ENCODE results near the gene DENND4C. TPM values are rescaled to one million over a fixed set of nuclear protein-coding genes. Genes with fewer than 3 reads are reported as not detected.
"Not testable (repeated sequence)": the region's sequence is repeated elsewhere in the genome, so short reads cannot be mapped to it uniquely, and the experiment has no call there.

Gene DENND4C
- total RNA-seq, 1 donor from 2014 or later = 41.5 TPM

DNA sequence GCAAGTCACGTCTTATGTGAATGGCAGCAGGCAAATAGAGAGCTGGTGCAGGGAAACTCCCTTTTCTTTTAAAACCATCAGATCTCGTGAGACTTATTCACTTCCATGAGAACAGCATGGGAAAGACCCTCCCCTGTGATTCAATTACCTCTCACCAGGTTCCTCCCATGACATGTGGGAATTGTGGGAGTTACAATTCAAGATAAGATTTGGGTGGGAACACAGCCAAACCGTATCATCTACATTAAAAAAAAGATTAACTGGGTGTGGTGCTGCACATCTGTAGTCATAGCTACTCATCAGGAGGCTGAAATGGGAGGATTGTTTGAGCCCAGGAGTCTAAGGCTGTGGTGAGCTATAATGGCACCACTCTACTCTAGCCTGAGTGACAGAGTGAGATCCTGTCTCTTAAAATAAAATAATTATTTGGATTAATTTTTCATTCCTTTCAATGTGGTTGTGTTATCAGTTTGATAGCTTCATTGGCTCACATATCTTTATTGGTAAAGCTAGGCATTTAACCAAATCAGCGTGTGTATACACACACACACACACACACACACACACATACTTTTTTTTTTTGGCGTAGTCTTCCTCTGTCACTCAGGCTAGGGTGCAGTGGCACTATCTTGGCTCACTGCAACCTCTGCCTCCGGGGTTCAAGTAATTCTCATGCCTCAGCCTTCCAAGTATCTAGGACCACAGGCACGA lies 21.8 kb downstream of the DENND4C start:
- Histone ChIP-seq H3K4me1 (no peaks in the 10 kb centered on the region), H3K27me3 (no peaks in the 10 kb centered on the region), H3K9me3 (no peaks in the 10 kb centered on the region), H3K4me3 (no peak overlapping the region), H3K36me3 (peaks cover 5% of the 10 kb centered on the region in 2 donors), H3K27ac (no peak overlapping the region)
- TF ChIP-seq, protein P1, sequence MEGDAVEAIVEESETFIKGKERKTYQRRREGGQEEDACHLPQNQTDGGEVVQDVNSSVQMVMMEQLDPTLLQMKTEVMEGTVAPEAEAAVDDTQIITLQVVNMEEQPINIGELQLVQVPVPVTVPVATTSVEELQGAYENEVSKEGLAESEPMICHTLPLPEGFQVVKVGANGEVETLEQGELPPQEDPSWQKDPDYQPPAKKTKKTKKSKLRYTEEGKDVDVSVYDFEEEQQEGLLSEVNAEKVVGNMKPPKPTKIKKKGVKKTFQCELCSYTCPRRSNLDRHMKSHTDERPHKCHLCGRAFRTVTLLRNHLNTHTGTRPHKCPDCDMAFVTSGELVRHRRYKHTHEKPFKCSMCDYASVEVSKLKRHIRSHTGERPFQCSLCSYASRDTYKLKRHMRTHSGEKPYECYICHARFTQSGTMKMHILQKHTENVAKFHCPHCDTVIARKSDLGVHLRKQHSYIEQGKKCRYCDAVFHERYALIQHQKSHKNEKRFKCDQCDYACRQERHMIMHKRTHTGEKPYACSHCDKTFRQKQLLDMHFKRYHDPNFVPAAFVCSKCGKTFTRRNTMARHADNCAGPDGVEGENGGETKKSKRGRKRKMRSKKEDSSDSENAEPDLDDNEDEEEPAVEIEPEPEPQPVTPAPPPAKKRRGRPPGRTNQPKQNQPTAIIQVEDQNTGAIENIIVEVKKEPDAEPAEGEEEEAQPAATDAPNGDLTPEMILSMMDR (IDR thresholded peaks at IDR 0.05) = no peak
- no peak for DNase-seq (ENCODE audit: low spot score in 2 of 2)
- intact Hi-C loops (cut with DNase I) = no loop called here

DNA sequence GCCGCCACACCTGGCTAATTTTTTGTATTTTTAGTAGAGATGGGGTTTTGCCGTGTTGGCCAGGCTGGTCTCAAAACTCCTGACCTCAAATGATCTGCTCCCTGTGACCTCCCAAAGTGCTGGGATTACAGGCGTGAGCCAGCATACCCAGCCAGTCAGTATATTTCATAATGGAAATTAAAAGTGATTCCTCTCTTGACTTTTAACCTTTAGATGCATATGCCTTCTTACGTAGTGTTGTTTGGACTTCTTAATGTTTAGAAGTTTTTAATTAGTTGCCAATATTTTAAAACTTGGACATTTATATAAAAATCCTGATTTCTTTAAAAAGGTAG lies 22.4 kb downstream of the DENND4C start:
- peaks cover 5% of the 10 kb centered on the region in 2 donors for H3K36me3 ChIP-seq
- intact Hi-C loops (cut with DNase I) = no loop called here
- TF ChIP-seq, protein P1 (IDR thresholded peaks at IDR 0.05) = no peak

DNA sequence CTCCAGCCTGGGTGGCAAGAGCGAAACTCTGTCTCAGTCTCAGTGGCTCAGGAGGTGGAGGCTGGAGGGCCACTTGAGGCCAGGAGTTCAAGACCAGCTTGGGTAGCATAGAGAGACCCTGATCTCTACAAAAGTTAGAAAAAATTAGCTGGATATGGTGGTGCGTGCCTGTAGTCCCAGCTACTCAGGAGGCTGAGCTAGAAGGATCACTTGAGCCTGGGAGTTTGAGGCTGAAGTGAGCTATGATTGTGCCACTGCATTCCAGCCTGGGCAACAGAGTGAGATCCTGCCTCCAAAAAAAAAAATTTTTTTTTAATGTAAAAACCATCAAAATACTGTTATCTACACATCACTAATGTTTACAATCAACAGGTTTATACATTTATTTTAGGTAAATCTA lies 24.6 kb downstream of the DENND4C start:
- no peaks in the 10 kb centered on the region for H3K9me3 ChIP-seq
- no peaks in the 10 kb centered on the region for H3K27me3 ChIP-seq
- H3K27ac ChIP-seq = no peak overlapping the region
- intact Hi-C loops (cut with DNase I) = no loop called here
- no peak for DNase-seq (ENCODE audit: low spot score in 2 of 2)
- H3K4me1 ChIP-seq = no peaks in the 10 kb centered on the region
- TF ChIP-seq, protein P1 (IDR thresholded peaks at IDR 0.05) = no peak
- peaks cover 5% of the 10 kb centered on the region in 2 donors for H3K36me3 ChIP-seq
- no peak overlapping the region for H3K4me3 ChIP-seq

More for the DNA sequence above, 22.4 kb downstream of the DENND4C start:
- H3K4me3 ChIP-seq = no peak overlapping the region
- H3K9me3 ChIP-seq = no peaks in the 10 kb centered on the region
- H3K4me1 ChIP-seq = no peaks in the 10 kb centered on the region
- no peak overlapping the region for H3K27ac ChIP-seq
- DNase-seq (ENCODE audit: low spot score in 2 of 2) = no peak
- H3K27me3 ChIP-seq = no peaks in the 10 kb centered on the region

DNA sequence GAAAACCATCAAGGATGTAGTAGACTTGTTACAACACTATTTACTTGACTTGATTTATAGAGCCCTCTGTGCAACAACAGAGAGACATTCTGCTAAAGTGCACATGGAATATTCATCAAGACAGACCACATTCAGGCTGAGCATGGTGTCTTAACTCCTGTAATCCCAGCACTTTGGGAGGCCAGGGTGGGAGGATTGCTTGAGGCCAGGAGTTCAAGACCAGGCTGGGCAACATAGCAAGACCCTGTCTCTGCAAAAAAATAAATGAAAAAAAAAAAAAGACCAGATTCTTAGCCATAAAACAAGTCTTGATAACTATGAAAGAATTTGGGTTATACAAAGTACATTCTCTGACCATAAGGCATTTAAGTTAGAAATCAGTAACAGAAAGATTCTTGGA lies 25.3 kb downstream of the DENND4C start:
- Histone ChIP-seq H3K4me1 (no peaks in the 10 kb centered on the region), H3K4me3 (no peak overlapping the region), H3K9me3 (no peaks in the 10 kb centered on the region), H3K27me3 (no peaks in the 10 kb centered on the region), H3K36me3 (peaks cover 3 to 4% of the 10 kb centered on the region in 2 donors), H3K27ac (no peak overlapping the region)
- TF ChIP-seq, protein P1 (IDR thresholded peaks at IDR 0.05) = no peak
- DNase-seq (ENCODE audit: low spot score in 2 of 2) = no peak
- intact Hi-C loops (cut with DNase I) = no loop called here

DNA sequence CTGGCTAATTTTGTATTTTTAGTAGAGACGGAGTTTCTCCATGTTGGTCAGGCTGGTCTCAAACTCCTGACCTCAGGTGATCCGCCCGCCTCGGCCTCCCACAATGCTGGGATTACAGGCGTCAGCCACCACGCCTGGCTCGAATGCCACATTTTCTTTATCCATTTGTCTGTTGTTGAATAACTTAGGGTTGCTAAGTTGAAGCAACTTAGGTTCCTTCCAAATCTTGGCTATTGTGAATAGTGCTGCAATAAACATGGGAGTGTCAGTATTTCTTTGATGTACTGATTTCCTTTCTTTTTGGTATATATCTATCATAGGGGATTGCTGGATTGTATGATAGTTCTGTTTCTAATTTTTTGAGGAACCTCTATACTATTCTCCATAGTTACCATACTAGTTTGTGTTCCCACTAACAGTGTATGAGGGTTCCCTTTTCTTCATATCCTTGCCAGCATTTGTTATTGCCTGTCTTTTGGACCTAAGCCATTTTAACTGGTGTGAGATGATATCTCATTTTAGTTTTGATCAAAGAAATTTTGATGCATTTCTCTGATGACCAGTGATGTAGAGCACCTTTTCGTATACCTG lies 29.3 kb downstream of the DENND4C start:
- H3K27ac ChIP-seq; intact Hi-C loops (cut with DNase I); H3K9me3 ChIP-seq; H3K4me1 ChIP-seq; H3K27me3 ChIP-seq; H3K36me3 ChIP-seq; H3K4me3 ChIP-seq; DNase-seq (ENCODE audit: low spot score in 2 of 2): not testable (repeated sequence)

DNA sequence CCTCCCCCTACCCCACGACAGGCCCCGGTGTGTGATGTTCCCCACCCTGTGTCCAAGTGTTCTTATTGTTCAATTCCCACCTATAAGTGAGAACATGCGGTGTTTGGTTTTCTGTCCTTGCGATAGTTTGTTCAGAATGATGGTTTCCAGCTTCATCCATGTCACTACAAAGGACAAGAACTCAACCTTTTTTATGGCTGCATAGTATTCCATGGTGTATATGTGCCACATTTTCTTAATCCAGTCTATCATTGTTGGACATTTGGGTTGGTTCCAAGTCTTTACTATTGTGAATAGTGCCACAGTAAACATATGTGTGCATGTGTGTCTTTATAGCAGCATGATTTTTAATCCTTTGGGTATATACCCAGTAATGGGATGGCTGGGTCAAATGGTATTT lies 35.1 kb downstream of the DENND4C start:
- H3K4me1 ChIP-seq; H3K27ac ChIP-seq; H3K36me3 ChIP-seq; H3K4me3 ChIP-seq; H3K9me3 ChIP-seq; H3K27me3 ChIP-seq; DNase-seq (ENCODE audit: low spot score in 2 of 2); intact Hi-C loops (cut with DNase I): not testable (repeated sequence)

DNA sequence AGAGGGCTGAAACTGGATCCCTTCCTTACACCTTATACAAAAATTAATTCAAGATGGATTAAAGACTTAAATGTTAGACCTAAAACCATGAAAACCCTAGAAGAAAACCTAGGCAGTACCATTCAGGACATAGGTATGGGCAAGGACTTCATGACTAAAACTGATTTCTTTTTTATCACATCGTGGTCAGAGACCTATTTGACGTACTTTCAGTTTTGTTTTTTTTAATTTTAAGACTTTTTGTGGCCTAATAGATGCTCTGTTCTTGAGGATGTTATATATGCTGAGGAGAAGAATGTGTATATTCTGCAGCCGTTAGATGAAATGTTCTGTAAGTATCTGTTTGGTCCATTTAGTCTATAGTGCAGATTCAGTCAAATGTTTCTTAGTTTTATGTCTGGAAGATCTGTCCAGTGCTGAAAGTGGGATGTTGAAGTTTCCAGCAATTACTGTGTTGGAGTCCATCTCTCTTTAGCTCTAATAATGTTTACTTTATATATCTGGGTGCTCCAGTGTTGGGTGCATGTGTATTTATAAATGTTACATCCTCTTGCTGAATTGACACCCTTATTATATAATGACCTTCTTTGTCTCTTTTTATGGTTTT lies 36.4 kb downstream of the DENND4C start:
- H3K4me3 ChIP-seq; DNase-seq (ENCODE audit: low spot score in 2 of 2); H3K27ac ChIP-seq; H3K4me1 ChIP-seq; H3K9me3 ChIP-seq; intact Hi-C loops (cut with DNase I); H3K27me3 ChIP-seq; H3K36me3 ChIP-seq: not testable (repeated sequence)

Measured in ascending aorta (tissue), 2 donors.